HG02852 (cell line): ENCODE results near the gene DOHH.
"Not testable (repeated sequence)": the region's sequence is repeated elsewhere in the genome, so short reads cannot be mapped to it uniquely, and the experiment has no call there.

Experiments
- ATAC-seq: cut with Tn5 transposase; IDR thresholded peaks from one replicate; pipeline ENCODE4 v1.9.1; 2021; ENCODE audit warnings: mild to moderate bottlenecking, moderate library complexity; ENCODE audit not compliant: unreplicated experiment

Gene DOHH

GRCh38 chr19:3519126-3519525 is 18.7 kb upstream of the DOHH start:
- no peak for ATAC-seq

GRCh38 chr19:3518659-3519058 is 18.2 kb upstream of the DOHH start:
- ATAC-seq = no peak

DNA sequence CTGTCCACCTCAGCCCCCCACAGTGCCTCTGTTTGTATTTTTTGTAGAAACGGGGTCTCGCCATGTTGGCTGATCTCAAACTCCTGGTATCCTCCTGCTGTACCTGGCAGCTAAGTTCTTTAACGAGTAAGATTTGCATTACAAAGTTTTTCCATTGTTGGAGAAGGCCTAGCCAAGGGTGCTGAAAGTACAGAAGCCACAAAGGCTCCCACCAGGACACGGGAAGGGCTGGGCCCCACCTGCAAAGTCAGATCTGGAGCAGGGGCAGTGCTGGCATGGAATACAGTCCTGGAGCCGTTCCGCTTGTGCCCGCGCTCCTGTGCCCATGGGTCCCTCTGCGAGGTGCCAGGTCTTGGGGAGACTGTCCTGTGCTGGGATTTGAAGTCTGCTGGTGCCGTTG is 17.8 kb upstream of the DOHH start:
- no peak for ATAC-seq

- ATAC-seq = no peak
Observed at GRCh38 chr19:3517638-3518037, 17.2 kb upstream of the DOHH start.

DNA sequence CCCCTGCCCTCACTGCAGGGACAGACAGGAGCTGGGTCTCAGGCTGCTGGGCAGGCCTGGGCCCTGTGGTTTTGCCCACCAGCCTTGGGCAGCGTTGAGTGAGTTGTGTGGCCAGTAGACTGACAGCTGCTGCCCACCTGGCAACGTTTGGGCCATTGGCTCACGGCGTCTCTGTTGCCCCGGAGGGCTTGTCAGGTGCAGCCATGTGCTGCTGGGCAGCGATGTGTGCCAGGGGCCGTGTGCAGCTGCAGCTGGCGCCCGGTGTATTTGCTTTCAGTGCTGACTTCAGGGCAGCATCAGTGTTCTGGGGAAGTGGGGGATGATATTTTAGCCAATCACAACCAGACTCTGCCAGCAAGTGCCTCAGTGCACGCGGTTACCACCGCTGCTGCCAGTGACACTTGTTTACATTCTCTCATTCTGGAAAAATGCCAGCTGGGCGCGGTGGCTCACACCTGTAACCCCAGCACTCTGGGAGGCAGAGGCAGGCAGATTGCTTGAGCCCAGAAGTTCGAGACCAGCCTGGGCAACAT is 16.3 kb upstream of the DOHH start:
- ATAC-seq = no peak

- ATAC-seq = no peak
Observed at GRCh38 chr19:3515891-3516422, 15.5 kb upstream of the DOHH start.

DNA sequence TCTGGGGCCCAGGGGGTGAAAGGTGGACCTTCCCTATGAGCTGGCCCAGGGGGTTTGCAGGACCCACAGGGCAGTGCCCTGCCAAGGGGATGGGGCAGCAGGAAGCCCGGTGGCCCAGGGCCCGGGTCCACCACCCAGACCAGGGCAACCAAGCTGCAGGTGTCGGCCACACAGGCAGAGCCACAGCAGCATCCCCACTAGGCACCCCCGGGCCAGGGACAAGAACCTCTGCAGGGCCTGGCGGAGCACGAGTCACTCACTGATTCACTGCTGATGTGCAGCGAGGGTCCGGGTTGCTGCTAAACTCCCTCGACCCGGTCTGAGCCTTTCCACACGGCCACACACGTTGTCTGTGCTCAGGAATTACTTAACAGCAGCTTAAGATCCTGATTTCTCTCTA is 14.5 kb upstream of the DOHH start:
- no peak for ATAC-seq

GRCh38 chr19:3513229-3514140 is 13.0 kb upstream of the DOHH start:
- ATAC-seq = no peak

GRCh38 chr19:3512562-3513228 is 12.2 kb upstream of the DOHH start:
- ATAC-seq = no peak

DNA sequence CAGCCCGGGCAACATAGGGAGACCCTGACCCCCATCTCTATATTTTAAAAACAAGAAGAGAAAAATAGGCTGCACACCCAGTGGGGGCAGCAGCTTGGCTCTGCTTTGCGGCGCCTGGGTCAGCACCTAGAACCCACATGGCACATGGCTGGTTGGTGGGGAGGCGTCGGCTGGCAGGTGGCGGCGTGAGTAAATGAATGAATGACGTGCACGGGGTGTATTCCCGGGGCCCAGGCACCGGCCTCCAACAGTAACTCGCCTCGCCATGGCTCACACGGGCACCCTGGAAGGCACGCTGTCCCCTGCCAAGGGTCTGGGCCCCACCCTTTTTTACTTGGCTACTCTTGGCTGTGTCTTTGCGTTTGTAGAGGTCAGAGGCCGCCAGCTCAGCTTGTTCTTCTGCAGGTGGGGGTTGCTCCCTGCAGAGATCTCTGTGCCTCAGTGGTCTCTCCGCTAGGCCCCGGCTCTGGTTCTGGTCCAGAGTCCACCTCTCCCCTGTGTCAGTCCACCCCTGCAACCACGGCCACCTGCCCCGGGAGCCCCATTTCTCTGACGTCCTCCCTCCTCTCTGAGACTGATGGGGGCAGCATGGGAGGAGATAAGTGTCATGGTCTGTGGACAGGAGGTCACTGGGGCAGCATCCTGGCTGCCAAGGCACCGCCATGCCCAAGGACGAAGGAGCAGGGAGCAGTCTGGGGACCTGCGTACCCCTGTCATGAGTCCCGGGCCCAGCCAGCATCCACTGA is 11.2 kb upstream of the DOHH start:
- no peak for ATAC-seq

- ATAC-seq = no peak
Observed at GRCh38 chr19:3510727-3511126, 10.3 kb upstream of the DOHH start.

DNA sequence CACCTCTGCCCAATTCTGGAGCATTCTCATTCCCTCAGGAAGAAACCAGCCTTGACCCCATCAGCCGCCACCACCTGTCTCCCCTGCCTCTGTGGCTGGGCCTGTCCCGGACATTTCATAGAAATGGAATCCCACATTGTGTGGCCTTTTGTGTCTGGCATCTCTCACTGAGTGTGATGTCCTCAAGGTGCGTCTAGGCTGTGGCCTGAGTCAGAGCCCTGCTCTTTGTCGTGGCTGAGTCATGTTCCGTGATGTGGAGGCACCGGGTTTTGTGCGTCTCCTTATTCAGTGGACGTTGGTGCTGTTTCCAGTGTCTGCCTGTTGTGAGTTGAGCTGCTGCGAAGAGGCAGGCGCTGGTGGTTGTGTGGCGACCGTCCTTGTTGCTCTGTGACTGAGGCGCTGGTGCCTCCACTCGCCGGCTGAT is 9.1 kb upstream of the DOHH start:
- no peak for ATAC-seq

GRCh38 chr19:3508771-3509535 is 8.5 kb upstream of the DOHH start:
- no peak for ATAC-seq

- not testable (repeated sequence) for ATAC-seq
Observed at GRCh38 chr19:3508121-3508661, 7.7 kb upstream of the DOHH start.

GRCh38 chr19:3507371-3508120 is 7.1 kb upstream of the DOHH start:
- ATAC-seq = no peak

- peak; percentile 4 for ATAC-seq
Observed at GRCh38 chr19:3506384-3507340, 6.2 kb upstream of the DOHH start.

DNA sequence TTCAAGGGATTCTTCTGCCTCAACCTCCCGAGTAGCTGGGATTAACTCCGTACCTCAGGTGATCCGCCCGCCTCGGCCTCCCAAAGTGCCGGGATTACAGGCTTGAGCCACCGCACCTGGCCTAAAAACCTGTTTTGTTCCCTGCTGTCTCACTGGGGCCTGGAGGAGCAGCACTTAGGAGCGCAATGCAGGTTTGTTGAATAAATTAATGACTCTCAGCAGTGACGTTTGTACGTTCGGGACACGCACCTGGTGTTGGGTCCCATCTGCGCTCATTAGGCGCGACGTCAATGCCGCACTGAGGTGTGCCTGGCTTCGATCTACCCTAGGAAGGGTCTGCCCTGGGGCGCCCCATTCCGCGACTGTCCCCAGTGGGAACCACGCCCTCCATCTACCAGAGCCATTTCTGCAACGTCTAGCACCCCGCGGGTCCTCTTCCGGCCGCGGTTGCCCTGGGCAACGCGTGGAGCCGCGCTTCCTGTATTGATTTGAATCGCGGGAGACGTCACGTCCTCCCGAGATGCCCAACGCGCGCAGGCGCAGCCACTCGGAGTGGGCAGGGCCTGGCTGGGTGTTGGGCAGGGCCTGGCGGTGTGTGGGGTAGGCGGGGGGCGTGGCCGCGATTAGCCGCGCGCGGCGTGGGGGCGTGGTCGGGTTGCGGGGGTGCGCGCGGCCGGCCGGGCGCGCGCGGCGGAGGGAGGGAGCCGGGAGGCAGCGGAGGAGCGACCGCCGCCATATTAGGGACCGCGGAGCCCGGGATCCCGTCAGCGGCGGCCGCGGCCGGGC is 5.3 kb upstream of the DOHH start, which contains the start of gene FZR1:
TSS of gene FZR1 (plus strand) at position 714 of the 786 bp plus-strand sequence. CDS start 16,679 bp downstream, outside the sequence.
- peak; percentile 87 for ATAC-seq
